Skeletal muscle tissue (tissue), 4 donors: ENCODE data around the gene ANO10. TPM values are rescaled to one million over a fixed set of nuclear protein-coding genes. Genes with fewer than 3 reads are reported as not detected.
"Not testable (repeated sequence)": the region's sequence is repeated elsewhere in the genome, so short reads cannot be mapped to it uniquely, and the experiment has no call there.

ENCODE experiments used
- H3K27ac ChIP-seq: one replicate; pipeline ENCODE4 v1.7.0; 2013; ENCODE audit warnings: mild to moderate bottlenecking, low read depth, low read length, inconsistent platforms
- H3K27me3 ChIP-seq, 3 donors: one replicate each; pipeline ENCODE4 v1.7.0; 2013; ENCODE audit warnings: low read length in 3 of 3; ENCODE audit not compliant: control insufficient read depth in 3 of 3, insufficient read depth in 3 of 3
- H3K36me3 ChIP-seq, 3 donors: one replicate each; pipeline ENCODE4 v1.7.0; 2013; ENCODE audit warnings: low read length in 3 of 3; ENCODE audit not compliant: control insufficient read depth in 3 of 3, insufficient read depth in 3 of 3
- H3K4me1 ChIP-seq, 3 donors: one replicate each; pipeline ENCODE4 v1.7.0; 2013; ENCODE audit warnings: low read length in 3 of 3, mild to moderate bottlenecking in 3 of 3; ENCODE audit not compliant: control insufficient read depth in 3 of 3, insufficient read depth in 3 of 3
- H3K4me3 ChIP-seq, 3 donors: one replicate each; pipeline ENCODE4 v1.7.0; 2013; ENCODE audit warnings: low read length in 3 of 3
- H3K9ac ChIP-seq, 3 donors: one replicate each; pipeline ENCODE4 v1.7.0; 2013; ENCODE audit warnings: low read length in 3 of 3, mild to moderate bottlenecking in 3 of 3, moderate library complexity in 2 of 3, low read depth in 1 of 3
- H3K9me3 ChIP-seq, 3 donors: one replicate each; pipeline ENCODE4 v1.7.0; 2013; ENCODE audit warnings: low read length in 3 of 3; ENCODE audit not compliant: control insufficient read depth in 3 of 3
- total RNA-seq: library from RNA; depleted of rRNA; stranded (reverse); fragments of >200 nt; gene quantifications from one replicate; pipeline ENCODE4 v1.2.3, GENCODE V29; 2014
- donor health status: Osteomylitis.

ANO10 gene
- total RNA-seq, 1 donor from 2014 or later = 25.1 TPM

DNA sequence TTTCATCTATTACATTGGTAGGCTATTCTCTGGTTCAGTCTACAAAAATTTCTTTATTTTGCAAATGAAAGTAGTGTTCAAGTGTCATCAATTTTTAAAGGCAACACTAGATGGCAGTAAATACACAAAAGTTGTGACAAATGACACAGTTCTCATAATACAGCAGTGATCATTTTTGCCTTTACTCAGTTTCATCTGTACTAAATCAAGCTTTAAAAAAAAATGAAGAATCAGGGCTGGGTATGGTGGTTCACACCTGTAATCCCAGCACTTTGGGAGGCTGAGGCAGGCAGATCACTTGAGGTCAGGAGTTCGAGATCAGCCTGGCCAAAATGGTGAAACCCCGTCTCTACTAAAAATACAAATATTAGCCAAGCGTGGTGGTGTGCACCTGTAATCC is 77.5 kb downstream of the ANO10 start:
- not testable (repeated sequence) for H3K9ac ChIP-seq, H3K36me3 ChIP-seq, H3K4me3 ChIP-seq, H3K4me1 ChIP-seq, H3K27me3 ChIP-seq, H3K27ac ChIP-seq, H3K9me3 ChIP-seq

- no peak overlapping the region for H3K27ac ChIP-seq
- H3K4me3 ChIP-seq = no peak overlapping the region
- no peaks in the 10 kb centered on the region for H3K9me3 ChIP-seq
- no peak overlapping the region for H3K9ac ChIP-seq
- H3K36me3 ChIP-seq = no peaks in the 10 kb centered on the region
- no peaks in the 10 kb centered on the region for H3K27me3 ChIP-seq
- H3K4me1 ChIP-seq = no peaks in the 10 kb centered on the region
Measured at GRCh38 chr3:43542328-43543043, 79.3 kb downstream of the ANO10 start.

DNA sequence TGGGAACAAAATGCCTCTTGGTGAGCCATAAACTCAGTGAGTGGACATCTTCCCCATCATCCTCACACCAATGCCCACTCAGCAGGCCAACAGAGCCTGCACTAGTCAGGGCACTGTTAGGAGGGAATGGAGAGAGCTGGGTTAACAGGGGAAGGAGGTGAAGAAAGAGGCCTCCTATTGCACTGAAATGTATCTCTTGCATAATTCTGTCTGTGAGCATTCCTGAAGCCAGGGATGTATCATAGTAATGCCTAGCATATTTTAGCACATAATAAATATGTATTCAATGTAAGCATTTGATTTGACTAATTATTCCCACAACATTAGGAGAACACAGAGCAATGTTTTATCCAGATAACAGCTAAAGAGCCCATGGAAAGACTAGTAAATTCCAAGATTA is 81.2 kb downstream of the ANO10 start:
- H3K27ac ChIP-seq = no peak overlapping the region
- H3K27me3 ChIP-seq = no peaks in the 10 kb centered on the region
- H3K9ac ChIP-seq = no peak overlapping the region
- H3K4me1 ChIP-seq = no peaks in the 10 kb centered on the region
- H3K9me3 ChIP-seq = no peaks in the 10 kb centered on the region
- H3K4me3 ChIP-seq = no peak overlapping the region
- H3K36me3 ChIP-seq = no peaks in the 10 kb centered on the region

- Histone ChIP-seq H3K27me3 (no peaks in the 10 kb centered on the region), H3K9me3 (no peaks in the 10 kb centered on the region), H3K27ac (no peak overlapping the region), H3K9ac (no peak overlapping the region), H3K4me1 (no peaks in the 10 kb centered on the region), H3K36me3 (no peaks in the 10 kb centered on the region), H3K4me3 (no peak overlapping the region)
Measured at GRCh38 chr3:43539321-43539720, 82.5 kb downstream of the ANO10 start.

GRCh38 chr3:43537225-43537624 is 84.6 kb downstream of the ANO10 start:
- Histone ChIP-seq H3K36me3 (no peaks in the 10 kb centered on the region), H3K27ac (no peak overlapping the region), H3K4me1 (no peaks in the 10 kb centered on the region), H3K27me3 (no peaks in the 10 kb centered on the region), H3K4me3 (no peak overlapping the region), H3K9ac (no peak overlapping the region), H3K9me3 (no peaks in the 10 kb centered on the region)

DNA sequence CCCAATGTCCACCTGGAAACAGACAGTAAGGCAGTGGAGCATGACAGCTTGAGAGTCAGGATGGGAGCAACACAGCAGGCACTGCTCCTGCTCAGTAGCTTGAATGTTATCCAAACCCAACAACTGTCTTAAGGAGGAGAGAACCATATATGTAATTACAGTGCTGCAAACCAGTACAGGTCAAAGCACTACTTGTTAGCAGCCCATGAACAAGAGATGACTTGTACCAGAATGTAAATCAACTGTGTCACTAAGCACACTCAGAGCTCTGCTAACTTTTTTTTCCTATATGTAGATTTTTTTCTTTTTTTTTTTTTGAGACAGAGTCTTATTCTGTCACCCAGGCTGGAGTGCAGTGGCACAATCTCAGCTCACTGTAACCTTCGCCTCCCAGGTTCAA is 87.1 kb downstream of the ANO10 start:
- H3K4me3 ChIP-seq = no peak overlapping the region
- no peaks in the 10 kb centered on the region for H3K4me1 ChIP-seq
- H3K9me3 ChIP-seq = no peaks in the 10 kb centered on the region
- no peak overlapping the region for H3K9ac ChIP-seq
- H3K27me3 ChIP-seq = no peaks in the 10 kb centered on the region
- no peak overlapping the region for H3K27ac ChIP-seq
- H3K36me3 ChIP-seq = no peaks in the 10 kb centered on the region

GRCh38 chr3:43533009-43533408 is 88.8 kb downstream of the ANO10 start:
- H3K9me3 ChIP-seq = no peaks in the 10 kb centered on the region
- no peak overlapping the region for H3K4me3 ChIP-seq
- H3K36me3 ChIP-seq = no peaks in the 10 kb centered on the region
- no peak overlapping the region for H3K9ac ChIP-seq
- H3K4me1 ChIP-seq = no peaks in the 10 kb centered on the region
- no peak overlapping the region for H3K27ac ChIP-seq
- no peaks in the 10 kb centered on the region for H3K27me3 ChIP-seq

DNA sequence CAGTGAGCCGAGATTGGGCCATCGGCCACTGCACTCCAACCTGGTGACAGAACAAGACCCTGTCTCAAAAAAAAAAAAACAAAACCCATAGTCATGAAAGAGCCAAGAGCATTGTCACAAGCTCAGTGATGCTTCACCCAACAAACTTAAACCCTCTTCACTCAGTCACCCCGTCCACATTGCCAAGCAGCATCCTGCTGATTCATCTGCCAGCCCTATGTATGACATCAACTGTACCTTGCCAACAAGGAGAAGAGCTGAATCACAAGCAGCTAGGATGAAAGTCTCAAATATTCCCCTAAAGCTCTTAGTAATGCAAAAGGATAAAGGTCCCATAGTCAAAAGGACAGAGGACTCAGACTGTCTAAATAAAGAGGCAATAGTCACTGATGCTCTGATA is 90.0 kb downstream of the ANO10 start:
- no peak overlapping the region for H3K9ac ChIP-seq
- no peaks in the 10 kb centered on the region for H3K4me1 ChIP-seq
- no peaks in the 10 kb centered on the region for H3K9me3 ChIP-seq
- H3K27ac ChIP-seq = no peak overlapping the region
- no peaks in the 10 kb centered on the region for H3K36me3 ChIP-seq
- no peak overlapping the region for H3K4me3 ChIP-seq
- H3K27me3 ChIP-seq = no peaks in the 10 kb centered on the region

DNA sequence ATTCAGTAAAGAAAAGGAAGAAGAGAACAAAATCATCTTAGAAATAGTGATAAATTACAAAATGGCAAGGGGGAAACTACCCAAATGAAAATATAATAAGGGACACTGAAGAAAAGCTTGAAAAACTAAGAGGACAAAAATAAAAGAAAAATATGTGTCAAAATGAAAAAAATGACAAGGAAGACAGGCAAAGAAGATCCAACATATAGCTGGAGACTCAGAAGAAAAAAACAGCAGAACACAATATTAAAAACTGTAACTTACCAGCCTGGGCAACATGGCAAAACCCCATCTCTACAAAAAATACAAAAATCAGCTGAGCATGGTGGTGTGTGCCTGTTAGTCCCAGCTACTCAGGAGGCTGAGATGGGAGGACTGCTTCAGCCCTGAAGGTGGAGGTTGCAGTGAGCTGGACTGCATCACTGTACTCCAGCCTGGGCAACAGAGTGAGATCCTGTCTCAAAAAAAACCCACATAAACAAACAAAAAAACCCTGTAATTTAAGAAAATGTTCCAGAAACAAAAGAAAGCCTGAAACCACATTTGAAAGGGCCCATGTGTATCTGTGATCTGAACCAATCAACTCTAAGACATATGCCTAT is 93.2 kb downstream of the ANO10 start:
- H3K9ac ChIP-seq = no peak overlapping the region
- no peak overlapping the region for H3K4me3 ChIP-seq
- H3K27ac ChIP-seq = no peak overlapping the region
- no peaks in the 10 kb centered on the region for H3K27me3 ChIP-seq
- H3K4me1 ChIP-seq = no peaks in the 10 kb centered on the region
- no peaks in the 10 kb centered on the region for H3K36me3 ChIP-seq
- no peaks in the 10 kb centered on the region for H3K9me3 ChIP-seq

- H3K9ac ChIP-seq = no peak overlapping the region
- no peaks in the 10 kb centered on the region for H3K36me3 ChIP-seq
- H3K27ac ChIP-seq = no peak overlapping the region
- no peaks in the 10 kb centered on the region for H3K4me1 ChIP-seq
- no peaks in the 10 kb centered on the region for H3K9me3 ChIP-seq
- no peaks in the 10 kb centered on the region for H3K27me3 ChIP-seq
- H3K4me3 ChIP-seq = no peak overlapping the region
Measured at GRCh38 chr3:43526956-43527355, 94.9 kb downstream of the ANO10 start.
